IgD-negative memory B cell (primary cell): ENCODE measurements around the gene BPI. TPM values are rescaled to one million over a fixed set of nuclear protein-coding genes. Genes with fewer than 3 reads are reported as not detected.
"Not testable (repeated sequence)": the region's sequence is repeated elsewhere in the genome, so short reads cannot be mapped to it uniquely, and the experiment has no call there.

Experiments
- H3K27ac Mint-ChIP-seq, 3 donors: one replicate each; pipeline ENCODE4 v1.8.0; 2020 to 2022; ENCODE audit warnings: mild to moderate bottlenecking in 3 of 3, mixed read lengths in 3 of 3, moderate library complexity in 1 of 3
- H3K27me3 Mint-ChIP-seq: one replicate; pipeline ENCODE4 v1.8.0; 2021; ENCODE audit warnings: mixed read lengths
- H3K36me3 Mint-ChIP-seq: one replicate; pipeline ENCODE4 v1.8.0; 2020; ENCODE audit warnings: mild to moderate bottlenecking, mixed read lengths
- H3K4me1 Mint-ChIP-seq, 3 donors: one replicate each; pipeline ENCODE4 v1.8.0; 2020 to 2022; ENCODE audit warnings: mixed read lengths in 3 of 3, mild to moderate bottlenecking in 1 of 3
- H3K4me3 Mint-ChIP-seq, 4 donors: one replicate each; pipeline ENCODE4 v1.8.0; 2020 to 2022; ENCODE audit warnings: mild to moderate bottlenecking in 4 of 4, mixed read lengths in 4 of 4, moderate library complexity in 3 of 4
- H3K9me3 Mint-ChIP-seq, 3 donors: one replicate each; pipeline ENCODE4 v1.8.0; 2020 to 2021; ENCODE audit warnings: mixed read lengths in 3 of 3, mild to moderate bottlenecking in 1 of 3
- polyA plus RNA-seq: library from polyadenylated mRNA; unstranded; fragments of 300-500 nt; fragmentation: Illumina TruSeq; gene quantifications from one replicate; pipeline ENCODE4 v1.2.3, GENCODE V29; 2021

BPI gene
- polyA plus RNA-seq, 1 donor from 2014 or later: not detected

DNA sequence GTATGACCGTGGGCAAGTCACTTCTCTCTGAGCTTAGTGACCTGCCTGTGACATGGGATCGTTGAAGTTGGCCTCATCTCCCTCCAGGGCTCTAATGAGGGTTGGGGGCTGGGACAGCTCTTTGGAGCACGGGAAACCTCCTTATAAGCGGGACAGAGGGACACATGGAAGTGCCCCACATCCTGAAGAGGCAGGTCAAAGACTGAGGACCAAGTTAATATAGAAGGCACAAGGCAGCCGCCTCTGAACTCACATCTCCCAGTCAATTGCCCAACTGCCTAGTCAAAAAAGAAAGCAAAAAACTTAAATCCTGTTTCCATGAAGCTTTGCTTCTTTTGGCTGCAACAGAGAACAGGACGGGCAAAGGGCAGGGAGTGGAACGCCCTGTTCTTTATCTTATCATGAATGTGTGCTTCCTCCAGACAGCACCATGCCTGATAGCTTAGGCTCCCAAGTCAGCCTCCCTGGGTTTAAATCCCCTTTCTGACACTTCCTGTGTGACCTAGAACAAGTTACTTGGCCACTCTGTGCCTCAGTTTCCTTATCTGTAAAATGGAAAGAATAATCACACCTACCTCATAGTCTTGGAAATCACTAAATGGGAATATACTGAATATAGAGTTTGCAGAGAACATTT lies 69.4 kb downstream of the BPI start:
- H3K27me3 Mint-ChIP-seq: peaks cover 9% of the 10 kb centered on the region
- no peak overlapping the region for H3K4me3 Mint-ChIP-seq
- peaks cover 0 to 3% (median 0%) of the 10 kb centered on the region in 3 donors for H3K9me3 Mint-ChIP-seq
- H3K36me3 Mint-ChIP-seq: no peaks in the 10 kb centered on the region
- H3K4me1 Mint-ChIP-seq: peaks cover 0 to 6% (median 0%) of the 10 kb centered on the region in 3 donors
- no peak overlapping the region for H3K27ac Mint-ChIP-seq

DNA sequence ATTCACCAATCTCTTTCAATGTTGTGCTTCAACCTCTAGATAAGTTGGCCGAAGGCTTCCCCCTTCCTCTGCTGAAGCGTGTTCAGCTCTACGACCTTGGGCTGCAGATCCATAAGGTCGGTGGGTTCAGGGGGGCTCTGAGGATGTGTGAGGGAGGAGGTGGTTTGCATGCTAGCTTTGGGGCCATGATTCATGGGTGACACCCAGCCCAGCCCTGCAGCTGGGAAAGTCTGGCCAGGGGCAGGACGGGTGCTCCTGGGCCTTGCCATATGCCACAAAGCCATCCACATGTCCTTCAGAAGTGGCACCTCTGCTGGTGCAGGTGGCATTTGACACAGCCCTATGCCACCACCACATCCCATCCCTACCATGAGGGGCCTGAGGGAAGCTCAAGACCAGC lies 69.9 kb downstream of the BPI start:
- peaks cover 9% of the 10 kb centered on the region for H3K27me3 Mint-ChIP-seq
- no peak overlapping the region for H3K4me3 Mint-ChIP-seq
- H3K36me3 Mint-ChIP-seq: no peaks in the 10 kb centered on the region
- H3K4me1 Mint-ChIP-seq: peaks cover 0 to 6% (median 0%) of the 10 kb centered on the region in 3 donors
- peaks cover 0 to 3% (median 0%) of the 10 kb centered on the region in 3 donors for H3K9me3 Mint-ChIP-seq
- H3K27ac Mint-ChIP-seq: no peak overlapping the region

DNA sequence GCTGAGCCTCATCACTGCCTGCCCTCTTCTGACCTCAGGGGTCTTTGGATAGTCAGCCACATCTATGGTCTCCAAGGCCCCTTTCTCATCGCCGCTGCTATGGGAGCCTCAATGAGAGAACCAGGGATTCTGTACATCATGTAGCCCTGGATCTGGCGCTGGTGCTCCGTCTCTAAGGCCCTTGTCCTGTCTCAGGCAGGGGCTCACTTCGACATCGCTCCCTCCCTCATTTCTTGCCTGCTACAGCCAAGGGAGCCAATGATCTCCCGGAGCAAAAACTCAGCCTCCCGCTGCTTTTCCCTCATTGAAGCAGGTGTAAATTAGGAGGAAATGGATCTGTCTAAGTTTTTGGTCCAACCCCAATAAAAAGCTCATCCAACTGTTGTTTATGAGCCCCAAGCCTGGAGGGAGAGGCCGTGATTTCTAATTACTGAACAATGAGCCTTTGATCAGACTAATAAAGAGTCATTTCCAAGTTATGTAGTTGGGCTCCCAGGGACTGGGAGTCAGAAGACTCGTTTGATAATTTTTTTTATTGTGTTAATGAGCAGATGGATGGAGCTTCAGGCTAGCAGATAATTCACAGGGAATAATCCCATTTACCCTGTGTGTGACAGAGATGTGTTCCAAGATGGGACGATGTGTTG lies 73.2 kb downstream of the BPI start:
- Mint-ChIP-seq H3K27ac (no peak overlapping the region), H3K36me3 (no peaks in the 10 kb centered on the region), H3K4me1 (no peaks in the 10 kb centered on the region), H3K9me3 (no peaks in the 10 kb centered on the region), H3K4me3 (no peak overlapping the region), H3K27me3 (peaks cover 8% of the 10 kb centered on the region)

DNA sequence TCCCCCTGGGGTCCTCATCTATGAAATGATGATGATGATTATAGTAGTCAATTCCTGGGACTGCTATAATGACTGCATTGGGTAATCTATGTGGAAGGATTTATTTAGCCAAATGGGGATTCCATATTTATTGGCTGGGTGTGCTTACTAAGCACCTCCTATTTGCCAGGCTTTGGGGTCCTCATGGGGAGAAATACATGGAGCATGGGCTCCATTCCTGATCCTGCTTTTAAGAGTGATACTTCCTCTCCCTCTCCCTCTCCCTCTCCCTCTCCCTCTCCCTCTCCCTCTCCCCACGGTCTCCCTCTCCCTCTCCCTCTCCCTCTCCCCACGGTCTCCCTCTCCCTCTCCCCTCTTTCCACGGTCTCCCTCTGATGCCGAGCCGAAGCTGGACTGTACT lies 73.9 kb downstream of the BPI start:
- not testable (repeated sequence) for H3K4me1 Mint-ChIP-seq, H3K36me3 Mint-ChIP-seq, H3K27me3 Mint-ChIP-seq, H3K4me3 Mint-ChIP-seq, H3K27ac Mint-ChIP-seq, H3K9me3 Mint-ChIP-seq

DNA sequence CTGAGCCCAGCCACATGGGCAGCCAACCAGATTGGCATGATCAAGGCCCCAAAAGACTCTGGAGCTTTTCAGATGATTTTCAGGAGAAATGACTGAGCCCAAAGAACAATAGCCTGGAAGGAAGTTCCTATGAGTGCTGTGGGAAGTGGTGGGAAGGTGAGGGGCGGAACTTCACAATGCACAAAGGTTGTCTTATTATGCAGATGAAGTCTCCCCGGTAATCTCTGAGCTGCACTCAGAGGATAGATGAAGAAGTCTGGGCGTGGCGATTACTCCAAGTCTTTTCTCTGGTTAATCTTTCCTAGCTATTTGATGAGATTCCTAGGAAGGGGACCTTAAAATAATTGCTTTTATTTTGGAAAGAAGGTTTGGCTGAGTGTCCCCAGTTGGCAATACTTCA lies 79.2 kb downstream of the BPI start:
- no peak overlapping the region for H3K4me3 Mint-ChIP-seq
- peaks cover 5% of the 10 kb centered on the region for H3K36me3 Mint-ChIP-seq
- no peak overlapping the region for H3K27ac Mint-ChIP-seq
- H3K9me3 Mint-ChIP-seq: no peaks in the 10 kb centered on the region
- peaks cover 15% of the 10 kb centered on the region for H3K27me3 Mint-ChIP-seq
- no peaks in the 10 kb centered on the region for H3K4me1 Mint-ChIP-seq

DNA sequence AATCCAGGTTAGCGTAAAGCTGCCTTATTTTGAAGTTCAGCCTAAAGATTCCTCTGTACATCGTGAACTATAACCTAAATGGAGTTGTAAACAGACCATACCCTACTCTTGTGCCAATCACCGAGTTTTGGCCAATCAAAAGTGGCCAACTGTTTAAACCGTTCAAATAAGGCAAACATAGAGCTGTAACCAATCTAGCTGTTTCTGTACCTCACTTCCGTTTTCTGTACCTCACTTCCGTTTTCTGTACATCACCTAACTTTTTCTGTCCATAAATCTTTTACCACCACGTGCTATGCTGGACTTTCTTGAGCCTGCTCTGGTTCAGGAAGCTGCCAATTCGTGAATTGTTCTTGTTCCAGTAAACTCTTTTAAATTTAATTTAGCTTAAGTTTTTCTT lies 82.0 kb downstream of the BPI start:
- no peaks in the 10 kb centered on the region for H3K4me1 Mint-ChIP-seq
- no peak overlapping the region for H3K27ac Mint-ChIP-seq
- peaks cover 4 to 18% (median 6%) of the 10 kb centered on the region in 3 donors for H3K9me3 Mint-ChIP-seq
- peaks cover 14% of the 10 kb centered on the region for H3K27me3 Mint-ChIP-seq
- peaks cover 5% of the 10 kb centered on the region for H3K36me3 Mint-ChIP-seq
- H3K4me3 Mint-ChIP-seq: no peak overlapping the region

DNA sequence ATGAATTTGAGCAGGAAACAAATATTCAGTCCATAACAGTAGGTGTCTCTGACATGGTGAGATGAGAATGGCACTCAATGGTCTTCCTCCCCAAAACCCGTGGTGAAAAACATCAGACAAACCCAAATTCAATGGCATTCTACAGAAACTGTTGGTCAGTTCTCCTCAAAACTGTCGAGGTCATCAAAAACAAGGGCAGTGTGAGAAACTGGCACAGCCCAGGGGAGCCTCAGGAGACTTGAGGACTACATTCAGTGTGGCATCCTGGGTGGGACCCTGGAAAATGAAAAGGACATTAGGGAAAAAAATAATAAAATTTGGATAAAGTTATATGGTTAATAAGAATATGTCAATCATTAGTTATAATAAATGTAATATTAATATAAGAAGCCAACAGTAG lies 82.9 kb downstream of the BPI start:
- Mint-ChIP-seq H3K4me3 (no peak overlapping the region), H3K9me3 (peaks cover 4 to 18% (median 6%) of the 10 kb centered on the region in 3 donors), H3K27me3 (peaks cover 13% of the 10 kb centered on the region)

More for the DNA sequence above, 82.9 kb downstream of the BPI start:
- H3K36me3 Mint-ChIP-seq: peaks cover 5% of the 10 kb centered on the region
- no peaks in the 10 kb centered on the region for H3K4me1 Mint-ChIP-seq
- no peak overlapping the region for H3K27ac Mint-ChIP-seq

Other genes with a start within 250 kb of the BPI start
- 7.1 TPM for gene TGM2, start 138.9 kb upstream of the BPI start, polyA plus RNA-seq
- gene KIAA1755, start 43.4 kb upstream of the BPI start, polyA plus RNA-seq: not detected
- gene LBP, start 42.3 kb downstream of the BPI start, polyA plus RNA-seq: not detected
- 114 TPM for gene SNHG17, start 131.2 kb downstream of the BPI start, polyA plus RNA-seq
- 13.0 TPM for gene RALGAPB, start 168.7 kb downstream of the BPI start, polyA plus RNA-seq